ENCODE measurements around the gene CCDC6. TPM values are rescaled to one million over a fixed set of nuclear protein-coding genes. Genes with fewer than 3 reads are reported as not detected.

CCDC6 gene
- total RNA-seq, 1 experiment from 2014 or later = 91.9 TPM

DNA sequence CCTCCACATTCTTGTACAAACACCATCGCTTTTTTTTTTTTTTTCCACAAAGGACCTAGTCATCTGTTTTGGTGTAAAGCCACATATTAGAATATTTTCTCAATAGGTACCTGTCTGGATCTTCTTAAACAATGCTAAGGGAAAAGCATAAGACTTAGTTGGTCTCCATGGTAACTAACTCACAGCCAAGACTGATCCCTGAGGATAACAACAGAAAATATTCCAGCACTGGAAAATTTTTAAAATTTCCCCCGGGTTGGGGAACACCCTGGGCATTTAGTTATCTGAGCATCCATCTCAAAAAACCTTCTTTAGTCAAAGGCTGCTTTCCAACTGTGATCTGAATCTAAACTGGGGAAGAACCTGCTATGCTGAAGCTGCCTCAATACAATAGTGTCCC is 43.7 kb upstream of the CCDC6 start:
- H3K9me2 ChIP-seq (ENCODE audit: insufficient read depth) = no peaks in the 10 kb centered on the region
- H2AFZ ChIP-seq = no peak overlapping the region
- peaks cover under 1% of the 10 kb centered on the region; the same call in 1 of the 2 replicates for H3F3A ChIP-seq (ENCODE audit: insufficient read depth, low read depth)
- H3K36me3 ChIP-seq (ENCODE audit: low read depth) = no peaks in the 10 kb centered on the region
- no peaks in the 10 kb centered on the region for H3K9me3 ChIP-seq (ENCODE audit: insufficient read depth, low read depth)
- H3K4me1 ChIP-seq (replicated peaks; ENCODE audit: insufficient read depth) = peaks cover 12% of the 10 kb centered on the region; the same call in 1 of the 2 replicates
- H3K79me2 ChIP-seq (ENCODE audit: low read depth) = no peaks in the 10 kb centered on the region
- no peaks in the 10 kb centered on the region for H3K27me3 ChIP-seq (ENCODE audit: insufficient read depth, low read depth)
- TF ChIP-seq, protein P1, sequence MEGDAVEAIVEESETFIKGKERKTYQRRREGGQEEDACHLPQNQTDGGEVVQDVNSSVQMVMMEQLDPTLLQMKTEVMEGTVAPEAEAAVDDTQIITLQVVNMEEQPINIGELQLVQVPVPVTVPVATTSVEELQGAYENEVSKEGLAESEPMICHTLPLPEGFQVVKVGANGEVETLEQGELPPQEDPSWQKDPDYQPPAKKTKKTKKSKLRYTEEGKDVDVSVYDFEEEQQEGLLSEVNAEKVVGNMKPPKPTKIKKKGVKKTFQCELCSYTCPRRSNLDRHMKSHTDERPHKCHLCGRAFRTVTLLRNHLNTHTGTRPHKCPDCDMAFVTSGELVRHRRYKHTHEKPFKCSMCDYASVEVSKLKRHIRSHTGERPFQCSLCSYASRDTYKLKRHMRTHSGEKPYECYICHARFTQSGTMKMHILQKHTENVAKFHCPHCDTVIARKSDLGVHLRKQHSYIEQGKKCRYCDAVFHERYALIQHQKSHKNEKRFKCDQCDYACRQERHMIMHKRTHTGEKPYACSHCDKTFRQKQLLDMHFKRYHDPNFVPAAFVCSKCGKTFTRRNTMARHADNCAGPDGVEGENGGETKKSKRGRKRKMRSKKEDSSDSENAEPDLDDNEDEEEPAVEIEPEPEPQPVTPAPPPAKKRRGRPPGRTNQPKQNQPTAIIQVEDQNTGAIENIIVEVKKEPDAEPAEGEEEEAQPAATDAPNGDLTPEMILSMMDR (conservative IDR thresholded peaks at IDR 0.05) = no peak
- no peak for TF ChIP-seq EZH2 (IDR thresholded peaks at IDR 0.05; ENCODE audit: low read depth)
- H3K4me2 ChIP-seq = no peak overlapping the region
- no peak overlapping the region for H3K4me3 ChIP-seq
- H4K20me1 ChIP-seq (ENCODE audit: insufficient read depth) = no peaks in the 10 kb centered on the region
- no peak overlapping the region for H3K27ac ChIP-seq
- POLR2A ChIA-PET (ENCODE audit: unreplicated experiment) = no interaction called here
- no peak for DNase-seq
- intact Hi-C loops (cut with micrococcal nuclease; ENCODE audit: unreplicated experiment) = no loop called here
- BruUV-seq (replicated peaks) = no TSS peak
- CTCF ChIA-PET = interaction anchor here (0.6 kb wide), 1 partner anchor 1002 kb away, joined by 3 read pairs; no protein-coding TSS in a partner anchor

DNA sequence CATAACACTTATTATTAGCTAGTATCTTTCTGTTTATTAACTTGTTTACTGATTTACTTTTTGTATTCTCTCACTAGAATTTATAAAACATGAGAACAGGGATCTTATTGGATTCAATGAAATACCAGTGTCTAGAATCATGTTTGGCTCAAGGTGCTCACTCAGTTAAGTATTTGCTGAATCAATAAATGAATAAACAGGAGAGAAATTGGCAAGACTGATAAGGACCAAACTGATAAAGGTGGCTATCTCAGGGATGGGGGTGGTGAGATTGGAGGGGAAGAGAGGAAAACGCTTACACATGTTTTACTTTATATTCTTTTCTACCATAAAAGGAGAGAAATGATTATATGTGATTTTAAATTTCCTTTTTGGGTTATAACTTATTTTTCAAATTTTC is 43.3 kb upstream of the CCDC6 start:
- Histone ChIP-seq H3K4me1 (replicated peaks; ENCODE audit: insufficient read depth) (peaks cover 7% of the 10 kb centered on the region; the same call in 1 of the 2 replicates), H3K9me2 (ENCODE audit: insufficient read depth) (no peaks in the 10 kb centered on the region), H3K79me2 (ENCODE audit: low read depth) (no peaks in the 10 kb centered on the region), H3K27me3 (ENCODE audit: insufficient read depth, low read depth) (no peaks in the 10 kb centered on the region), H3K36me3 (ENCODE audit: low read depth) (no peaks in the 10 kb centered on the region), H2AFZ (no peak overlapping the region), H3K27ac (no peak overlapping the region), H4K20me1 (ENCODE audit: insufficient read depth) (no peaks in the 10 kb centered on the region), H3K4me2 (no peak overlapping the region), H3K4me3 (no peak overlapping the region), H3F3A (ENCODE audit: insufficient read depth, low read depth) (no peaks in the 10 kb centered on the region), H3K9me3 (ENCODE audit: insufficient read depth, low read depth) (no peaks in the 10 kb centered on the region)
- BruUV-seq (replicated peaks) = no TSS peak
- intact Hi-C loops (cut with micrococcal nuclease; ENCODE audit: unreplicated experiment) = no loop called here
- no peak for TF ChIP-seq EZH2 (IDR thresholded peaks at IDR 0.05; ENCODE audit: low read depth)
- TF ChIP-seq, protein P1 (conservative IDR thresholded peaks at IDR 0.05) = no peak
- CTCF ChIA-PET = interaction anchor here (0.6 kb wide), 1 partner anchor 1001 kb away, joined by 3 read pairs; no protein-coding TSS in a partner anchor
- DNase-seq = no peak
- POLR2A ChIA-PET (ENCODE audit: unreplicated experiment) = no interaction called here

DNA sequence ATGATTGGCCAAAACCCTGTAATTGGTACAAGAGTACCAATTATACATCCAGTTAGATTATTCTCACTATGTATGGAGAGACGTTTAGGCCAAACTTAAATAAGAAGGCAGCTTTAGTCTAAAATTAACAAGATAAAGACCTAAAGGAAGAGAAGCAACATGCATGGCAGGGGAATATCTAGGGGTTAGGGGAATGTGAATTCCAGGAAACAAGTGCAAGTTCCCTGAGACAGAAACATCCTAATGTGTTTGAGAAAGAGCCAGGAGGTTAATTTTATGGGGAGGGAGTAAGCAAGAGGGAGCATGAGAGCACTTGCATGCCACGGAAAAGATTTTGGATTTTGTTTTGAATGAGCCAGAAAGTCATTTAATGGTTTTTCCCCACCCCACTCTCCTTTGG is 39.6 kb upstream of the CCDC6 start:
- Histone ChIP-seq H3K9me3 (ENCODE audit: insufficient read depth, low read depth) (no peaks in the 10 kb centered on the region), H4K20me1 (ENCODE audit: insufficient read depth) (no peaks in the 10 kb centered on the region), H3K4me1 (replicated peaks; ENCODE audit: insufficient read depth) (no peaks in the 10 kb centered on the region), H3F3A (ENCODE audit: insufficient read depth, low read depth) (no peaks in the 10 kb centered on the region), H3K79me2 (ENCODE audit: low read depth) (no peaks in the 10 kb centered on the region), H3K27ac (no peak overlapping the region), H3K4me3 (no peak overlapping the region), H3K9me2 (ENCODE audit: insufficient read depth) (no peaks in the 10 kb centered on the region), H2AFZ (no peak overlapping the region), H3K36me3 (ENCODE audit: low read depth) (no peaks in the 10 kb centered on the region), H3K4me2 (no peak overlapping the region), H3K27me3 (ENCODE audit: insufficient read depth, low read depth) (no peaks in the 10 kb centered on the region)
- CTCF ChIA-PET = interaction anchor here (0.6 kb wide), 1 partner anchor 46 kb away, joined by 4 read pairs; no protein-coding TSS in a partner anchor
- no TSS peak for BruUV-seq (replicated peaks)
- POLR2A ChIA-PET (ENCODE audit: unreplicated experiment) = no interaction called here
- intact Hi-C loops (cut with micrococcal nuclease; ENCODE audit: unreplicated experiment) = no loop called here
- DNase-seq = no peak
- TF ChIP-seq, protein P1 (conservative IDR thresholded peaks at IDR 0.05) = no peak
- no peak for TF ChIP-seq EZH2 (IDR thresholded peaks at IDR 0.05; ENCODE audit: low read depth)
